Uterus (tissue), 4 donors: ENCODE measurements around the gene TMEM260. TPM values are rescaled to one million over a fixed set of nuclear protein-coding genes. Genes with fewer than 3 reads are reported as not detected.

Source experiments
- DNase-seq, 2 donors: peaks; one replicate each; pipeline ENCODE4 v3.0.0-alpha.2; 2019 to 2020
- H3K27ac ChIP-seq, 2 donors: fragments of 200-600 bp; sonication (generic); 1 replicate in 1 of 2; 2 replicates in 1 of 2; pipeline ENCODE4 v1.5.1; 2016 to 2018
- H3K27me3 ChIP-seq, 2 donors: fragments of 200-600 bp; sonication (generic); one replicate each; pipeline ENCODE4 v1.5.1; 2018 to 2019; ENCODE audit warnings: control low read depth in 1 of 2
- H3K36me3 ChIP-seq, 2 donors: fragments of 200-600 bp; sonication (generic); one replicate each; pipeline ENCODE4 v1.5.1; 2019; ENCODE audit warnings: control low read depth in 1 of 2
- H3K4me1 ChIP-seq, 2 donors: fragments of 200-600 bp; sonication (generic); one replicate each; pipeline ENCODE4 v1.5.1; 2018 to 2019; ENCODE audit warnings: control low read depth in 1 of 2
- H3K4me3 ChIP-seq, 2 donors: fragments of 200-600 bp; sonication (generic); 1 replicate in 1 of 2; 2 replicates in 1 of 2; pipeline ENCODE4 v1.5.1; 2018 to 2019; ENCODE audit warnings: mild to moderate bottlenecking in 1 of 2
- H3K9me3 ChIP-seq, 2 donors: fragments of 200-600 bp; sonication (generic); one replicate each; pipeline ENCODE4 v1.5.1; 2019; ENCODE audit warnings: control low read depth in 1 of 2
- POLR2A ChIP-seq, 2 donors: fragments of 450-650 bp; IDR thresholded peaks; one replicate each; pipeline ENCODE4 v1.6.1; 2016; ENCODE audit warnings: antibody characterized with exemption in 2 of 2, mild to moderate bottlenecking in 1 of 2, moderate library complexity in 1 of 2
- intact Hi-C: fragments of 100-400 bp; cut with DNase I; formaldehyde crosslinking; loops from one replicate; pipeline ENCODE4 v1.15.1; 2023; ENCODE audit warnings: low total_unique reads
- total RNA-seq, 4 donors: library from RNA; depleted of rRNA in 3 of 4; stranded (reverse); fragments of >200 nt in 3 of 4; gene quantifications; one replicate each; pipeline versions ENCODE4 v1.1.0 to v1.2.4, GENCODE V29; 2014 to 2023
- TF ChIP-seq, protein P1 (sequence below), 4 experiments: fragments of 200-600 bp in 2 of 4; fragments of 450-650 bp in 2 of 4; sonication (generic) in 2 of 4; IDR thresholded peaks; one replicate each; pipeline ENCODE4 v1.5.1; 2016 to 2019; ENCODE audit warnings: antibody characterized with exemption in 4 of 4, mild to moderate bottlenecking in 2 of 4, moderate library complexity in 1 of 4
- donor health status: DM: yes; HTN: yes; CAD: no.

The TMEM260 gene
- total RNA-seq, 4 donors from 2014 or later: 6.9 to 35.9 (median 24.4) TPM

DNA sequence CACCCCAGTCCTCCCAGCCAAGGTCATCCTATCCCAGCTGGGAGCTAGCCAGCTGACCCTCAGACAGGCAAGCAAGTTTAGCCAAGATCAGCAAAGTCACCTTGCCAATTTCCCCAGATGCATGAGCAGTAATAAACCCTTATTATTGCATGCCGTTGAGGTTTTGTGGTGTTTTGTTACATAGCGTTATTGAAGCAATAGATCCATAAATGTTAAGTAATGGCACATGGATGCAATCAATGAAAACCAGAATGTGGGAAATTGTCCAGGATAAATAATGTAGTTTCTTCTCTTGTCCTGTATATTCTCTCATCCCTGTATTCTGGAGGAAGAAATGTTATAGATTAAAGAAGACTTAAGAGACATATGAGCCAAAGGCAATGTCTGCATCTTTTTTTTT lies 18.0 kb upstream of the TMEM260 start:
- Histone ChIP-seq H3K27ac (no peak overlapping the region), H3K27me3 (no peaks in the 10 kb centered on the region), H3K36me3 (no peaks in the 10 kb centered on the region), H3K4me3 (no peak overlapping the region), H3K4me1 (no peaks in the 10 kb centered on the region), H3K9me3 (no peaks in the 10 kb centered on the region)
- DNase-seq: no peak
- intact Hi-C loops: no loop called here
- no peak for TF ChIP-seq POLR2A (IDR thresholded peaks at IDR 0.05)
- TF ChIP-seq, protein P1, sequence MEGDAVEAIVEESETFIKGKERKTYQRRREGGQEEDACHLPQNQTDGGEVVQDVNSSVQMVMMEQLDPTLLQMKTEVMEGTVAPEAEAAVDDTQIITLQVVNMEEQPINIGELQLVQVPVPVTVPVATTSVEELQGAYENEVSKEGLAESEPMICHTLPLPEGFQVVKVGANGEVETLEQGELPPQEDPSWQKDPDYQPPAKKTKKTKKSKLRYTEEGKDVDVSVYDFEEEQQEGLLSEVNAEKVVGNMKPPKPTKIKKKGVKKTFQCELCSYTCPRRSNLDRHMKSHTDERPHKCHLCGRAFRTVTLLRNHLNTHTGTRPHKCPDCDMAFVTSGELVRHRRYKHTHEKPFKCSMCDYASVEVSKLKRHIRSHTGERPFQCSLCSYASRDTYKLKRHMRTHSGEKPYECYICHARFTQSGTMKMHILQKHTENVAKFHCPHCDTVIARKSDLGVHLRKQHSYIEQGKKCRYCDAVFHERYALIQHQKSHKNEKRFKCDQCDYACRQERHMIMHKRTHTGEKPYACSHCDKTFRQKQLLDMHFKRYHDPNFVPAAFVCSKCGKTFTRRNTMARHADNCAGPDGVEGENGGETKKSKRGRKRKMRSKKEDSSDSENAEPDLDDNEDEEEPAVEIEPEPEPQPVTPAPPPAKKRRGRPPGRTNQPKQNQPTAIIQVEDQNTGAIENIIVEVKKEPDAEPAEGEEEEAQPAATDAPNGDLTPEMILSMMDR (IDR thresholded peaks at IDR 0.05): no peak

DNA sequence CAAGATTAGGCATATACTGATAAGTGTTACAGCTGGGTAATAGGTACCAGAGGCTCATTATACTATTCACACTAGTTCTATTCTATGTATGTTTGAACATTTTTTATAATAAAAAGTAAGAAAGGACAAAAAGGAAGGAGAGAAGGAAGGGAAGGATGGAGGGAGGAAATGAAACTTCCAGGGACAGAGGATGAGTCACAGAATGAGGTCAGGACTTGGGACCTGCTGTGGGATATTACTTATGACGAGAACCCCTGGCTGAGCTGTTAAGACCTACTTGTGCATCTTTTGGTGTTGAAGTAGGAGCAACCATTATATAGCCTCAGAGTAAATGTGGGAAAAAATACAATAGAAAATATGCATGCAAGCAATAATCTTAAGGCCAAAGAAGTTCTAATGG lies 16.7 kb upstream of the TMEM260 start:
- intact Hi-C loops: no loop called here
- Histone ChIP-seq H3K27me3 (no peaks in the 10 kb centered on the region), H3K27ac (no peak overlapping the region), H3K4me3 (no peak overlapping the region), H3K36me3 (no peaks in the 10 kb centered on the region), H3K9me3 (no peaks in the 10 kb centered on the region), H3K4me1 (no peaks in the 10 kb centered on the region)
- DNase-seq: no peak
- no peak for TF ChIP-seq POLR2A (IDR thresholded peaks at IDR 0.05)
- TF ChIP-seq, protein P1 (IDR thresholded peaks at IDR 0.05): no peak

DNA sequence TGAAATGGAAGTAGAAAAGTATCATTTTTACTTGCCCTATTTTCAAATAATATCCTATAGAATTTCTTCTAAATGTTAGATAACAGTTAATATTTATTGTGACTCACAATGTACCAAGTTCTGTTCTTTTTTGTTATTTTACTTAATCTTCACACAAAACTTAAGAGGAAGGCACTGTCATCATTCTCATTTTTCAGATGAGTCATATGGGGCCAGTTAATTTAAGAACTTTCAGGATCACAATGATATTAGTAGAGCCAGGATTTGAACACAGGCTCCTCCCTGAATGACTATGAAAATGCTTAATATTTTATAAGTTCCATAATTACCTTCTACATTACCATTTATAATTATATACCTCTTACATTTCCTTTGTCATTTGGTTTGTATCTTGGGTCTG lies 10.4 kb upstream of the TMEM260 start:
- Histone ChIP-seq H3K4me3 (no peak overlapping the region), H3K36me3 (no peaks in the 10 kb centered on the region), H3K9me3 (no peaks in the 10 kb centered on the region), H3K27me3 (no peaks in the 10 kb centered on the region), H3K4me1 (no peaks in the 10 kb centered on the region), H3K27ac (no peak overlapping the region)
- intact Hi-C loops: no loop called here
- TF ChIP-seq POLR2A (IDR thresholded peaks at IDR 0.05): no peak
- TF ChIP-seq, protein P1 (IDR thresholded peaks at IDR 0.05): no peak
- no peak for DNase-seq

DNA sequence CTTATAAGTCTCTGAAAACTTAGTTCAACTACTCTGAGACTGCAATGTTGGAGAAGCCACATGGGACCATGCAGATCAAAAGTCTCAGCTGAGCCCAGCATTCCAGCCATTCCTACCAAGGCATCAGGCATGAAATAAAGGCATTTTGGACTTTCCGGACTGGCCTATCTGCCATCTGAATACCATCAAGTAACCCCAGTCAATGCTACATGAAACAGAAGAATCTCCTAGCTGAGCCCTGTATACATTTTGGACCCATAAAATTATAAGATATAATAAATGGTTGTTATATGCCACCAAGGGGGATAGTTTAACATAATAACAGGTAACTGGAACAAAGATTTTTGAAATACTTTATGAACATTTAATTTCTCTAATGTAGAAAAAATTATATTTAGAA lies 9.3 kb upstream of the TMEM260 start:
- DNase-seq: no peak
- H3K27me3 ChIP-seq: no peaks in the 10 kb centered on the region
- no peak overlapping the region for H3K4me3 ChIP-seq
- no peaks in the 10 kb centered on the region for H3K4me1 ChIP-seq
- intact Hi-C loops: no loop called here
- no peak overlapping the region for H3K27ac ChIP-seq
- H3K36me3 ChIP-seq: no peaks in the 10 kb centered on the region
- H3K9me3 ChIP-seq: no peaks in the 10 kb centered on the region
- TF ChIP-seq, protein P1 (IDR thresholded peaks at IDR 0.05): no peak
- TF ChIP-seq POLR2A (IDR thresholded peaks at IDR 0.05): no peak

DNA sequence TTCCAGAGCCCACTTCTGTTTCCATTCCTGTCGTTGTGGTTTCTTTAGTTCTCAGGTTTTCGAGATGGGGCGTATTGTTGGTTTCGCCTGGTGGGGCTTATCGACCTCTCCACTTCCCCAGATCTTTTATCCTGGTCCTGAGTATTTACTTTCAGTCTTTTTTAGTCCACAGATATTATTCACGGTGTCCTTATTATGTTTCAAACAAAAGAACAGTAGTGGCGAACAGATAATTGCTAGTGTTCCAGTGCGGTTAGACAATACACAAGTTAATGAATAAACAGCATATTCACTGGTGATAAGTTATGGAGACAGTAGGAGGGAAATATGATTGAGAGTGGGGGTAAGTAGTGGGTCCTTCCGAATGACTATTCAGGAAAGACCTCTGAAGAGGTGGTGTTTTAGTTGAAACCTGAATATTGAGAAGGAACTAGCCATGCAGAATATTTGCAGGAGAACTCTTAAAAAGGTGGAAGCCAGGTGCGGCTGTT lies 668 bp downstream of the TMEM260 start:
- DNase-seq: no peak
- peaks cover 0 to 9% of the 10 kb centered on the region in 2 donors for H3K4me1 ChIP-seq
- peak overlapping the region; percentile 79 to 82 for H3K27ac ChIP-seq
- no peaks in the 10 kb centered on the region for H3K36me3 ChIP-seq
- H3K4me3 ChIP-seq: peak overlapping the region; percentile 52 to 92
- intact Hi-C loops: no loop called here
- no peaks in the 10 kb centered on the region for H3K9me3 ChIP-seq
- TF ChIP-seq, protein P1 (IDR thresholded peaks at IDR 0.05): no peak
- no peak for TF ChIP-seq POLR2A (IDR thresholded peaks at IDR 0.05)
- no peaks in the 10 kb centered on the region for H3K27me3 ChIP-seq
